SK-N-SH (cell line): ENCODE results near the gene WWC1. TPM values are rescaled to one million over a fixed set of nuclear protein-coding genes. Genes with fewer than 3 reads are reported as not detected.

Experiments
- CTCF ChIA-PET: fragments of 300-600, 350-600 bp; formaldehyde crosslinking; extraction: SDS; loops from one replicate; lab custom pipeline; 2021; lab: Yijun Ruan, JAX
- POLR2A ChIA-PET: fragments of 350-600 bp; sonication (Branson Sonifier 250); formaldehyde crosslinking; extraction: SDS; loops from one replicate; lab custom pipeline; 2020; ENCODE audit warnings: antibody characterized with exemption, inconsistent platforms; lab: Yijun Ruan, JAX
- DNase-seq: peaks from one replicate; pipeline ENCODE4 v3.0.0; 2012
- H2AFZ ChIP-seq: fragments of 200-600 bp; sonication (generic); 2 replicates; pipeline ENCODE4 v1.8.1; 2016; ENCODE audit warnings: antibody characterized with exemption, mild to moderate bottlenecking, low read depth
- H3F3A ChIP-seq: fragments of 200-600 bp; sonication (generic); replicated peaks from 2 replicates; pipeline ENCODE3; 2016; ENCODE audit warnings: antibody characterized with exemption, mild to moderate bottlenecking; ENCODE audit not compliant: insufficient read depth
- H3K27ac ChIP-seq, 2 experiments: fragments of 200-500 bp in 1 of 2; fragments of 200-600 bp in 1 of 2; sonication (Bioruptor generic) in 1 of 2; sonication (generic), shearing (Covaris generic) in 1 of 2; 2 replicates each; pipeline versions ENCODE4 v1.5.1 to v1.6.1; 2014 to 2016; ENCODE audit warnings: low read depth in 2 of 2, inconsistent platforms in 1 of 2, low read length in 1 of 2, mild to moderate bottlenecking in 1 of 2, mixed read lengths in 1 of 2
- H3K27me3 ChIP-seq: fragments of 200-600 bp; sonication (generic), shearing (Covaris generic); 2 replicates; pipeline ENCODE4 v1.6.1; 2016; ENCODE audit warnings: mixed run types; ENCODE audit not compliant: insufficient read depth
- H3K36me3 ChIP-seq, 2 experiments: fragments of 200-500 bp in 1 of 2; fragments of 200-600 bp in 1 of 2; sonication (Bioruptor generic) in 1 of 2; sonication (generic) in 1 of 2; replicated peaks in 1 of 2; 2 replicates each; pipeline versions ENCODE3 to v1.5.1; 2014 to 2016; ENCODE audit warnings: low read length in 1 of 2, mild to moderate bottlenecking in 1 of 2; ENCODE audit not compliant: insufficient read depth in 2 of 2, control insufficient read depth in 1 of 2
- H3K4me1 ChIP-seq, 2 experiments: fragments of 200-500 bp in 1 of 2; fragments of 200-600 bp in 1 of 2; sonication (Bioruptor generic) in 1 of 2; sonication (generic), shearing (Covaris generic) in 1 of 2; 2 replicates each; pipeline versions ENCODE4 v1.5.1 to v1.6.1; 2014 to 2016; ENCODE audit warnings: low read depth in 1 of 2, low read length in 1 of 2, mixed run types in 1 of 2; ENCODE audit not compliant: insufficient read depth in 2 of 2, control insufficient read depth in 1 of 2
- H3K4me2 ChIP-seq: fragments of 200-600 bp; sonication (generic), shearing (Covaris generic); 2 replicates; pipeline ENCODE4 v1.6.1; 2017; ENCODE audit warnings: mixed run types
- H3K4me3 ChIP-seq, 2 experiments: fragments of 200-500 bp in 1 of 2; fragments of 200-600 bp in 1 of 2; sonication (Bioruptor generic) in 1 of 2; sonication (generic), shearing (Covaris generic) in 1 of 2; 2 replicates each; pipeline versions ENCODE4 v1.5.1 to v1.8.1; 2014 to 2016; ENCODE audit warnings: low read depth in 2 of 2, inconsistent platforms in 1 of 2, low read length in 1 of 2, mild to moderate bottlenecking in 1 of 2, mixed read lengths in 1 of 2, moderate library complexity in 1 of 2
- H3K79me2 ChIP-seq: fragments of 200-600 bp; sonication (generic); 2 replicates; pipeline ENCODE4 v1.8.1; 2017; ENCODE audit warnings: mild to moderate bottlenecking; ENCODE audit not compliant: insufficient read depth
- H3K9ac ChIP-seq: fragments of 200-600 bp; sonication (generic); 2 replicates; pipeline ENCODE4 v1.6.1; 2017; ENCODE audit warnings: mixed run types
- H3K9me2 ChIP-seq: fragments of 200-600 bp; sonication (generic); 2 replicates; pipeline ENCODE4 v1.6.1; 2017; ENCODE audit warnings: mixed run types
- H3K9me3 ChIP-seq: fragments of 200-600 bp; sonication (generic); 2 replicates; pipeline ENCODE4 v1.6.1; 2017; ENCODE audit warnings: mixed run types, mild to moderate bottlenecking, moderate library complexity
- H4K20me1 ChIP-seq: fragments of 200-600 bp; sonication (generic); 2 replicates; pipeline ENCODE4 v1.6.1; 2017; ENCODE audit warnings: mild to moderate bottlenecking, mixed run types; ENCODE audit not compliant: insufficient read depth
- ELF1 ChIP-seq: IDR thresholded peaks from 2 replicates; pipeline ENCODE4 v1.4.0; 2012
- EP300 ChIP-seq, 2 experiments: IDR thresholded peaks; 2 replicates each; pipeline versions ENCODE4 v1.4.0 to v1.6.1; 2012; ENCODE audit warnings: borderline replicate concordance in 1 of 2, low read depth in 1 of 2, low read length in 1 of 2
- EZH2phosphoT487 ChIP-seq: fragments of 200-600 bp; sonication (generic); IDR thresholded peaks from 2 replicates; pipeline ENCODE4 v1.6.1; 2017; ENCODE audit warnings: low read depth, mixed run types, mild to moderate bottlenecking, antibody characterized with exemption, moderate library complexity, borderline replicate concordance
- FOXM1 ChIP-seq: IDR thresholded peaks from 2 replicates; pipeline ENCODE4 v1.4.0; 2012; ENCODE audit warnings: low read depth, mild to moderate bottlenecking
- GABPA ChIP-seq: IDR thresholded peaks from 2 replicates; pipeline ENCODE4 v1.4.0; 2012; ENCODE audit warnings: low read depth, mild to moderate bottlenecking
- GATA2 ChIP-seq: sonication (generic); formaldehyde crosslinking; IDR thresholded peaks from 2 replicates; pipeline ENCODE4 v1.5.0; 2020; ENCODE audit warnings: mild to moderate bottlenecking, missing genetic modification reagents
- JUND ChIP-seq: IDR thresholded peaks from 2 replicates; pipeline ENCODE4 v1.4.0; 2012
- POLR2AphosphoS5 ChIP-seq: IDR thresholded peaks from 2 replicates; pipeline ENCODE4 v1.6.1; 2012; ENCODE audit warnings: low read depth, low read length
- RAD21 ChIP-seq: IDR thresholded peaks from 2 replicates; pipeline ENCODE4 v1.6.1; 2012; ENCODE audit warnings: mild to moderate bottlenecking, low read length
- REST ChIP-seq: IDR thresholded peaks from 2 replicates; pipeline ENCODE4 v1.6.1; 2012; ENCODE audit warnings: mild to moderate bottlenecking, low read depth, low read length, moderate library complexity
- RFX5 ChIP-seq: IDR thresholded peaks from 2 replicates; pipeline ENCODE4 v1.6.1; 2012; ENCODE audit warnings: mild to moderate bottlenecking, improper control_type of control experiment, low read length
- RXRA ChIP-seq: IDR thresholded peaks from 2 replicates; pipeline ENCODE4 v1.4.0; 2012; ENCODE audit warnings: low read depth, mild to moderate bottlenecking, borderline replicate concordance
- SIN3A ChIP-seq: IDR thresholded peaks from 2 replicates; pipeline ENCODE4 v1.6.1; 2012; ENCODE audit warnings: low read depth, mild to moderate bottlenecking, low read length, moderate library complexity, borderline replicate concordance
- SMC3 ChIP-seq: IDR thresholded peaks from 2 replicates; pipeline ENCODE4 v1.6.1; 2012; ENCODE audit warnings: low read depth, low read length, improper control_type of control experiment
- TAF1 ChIP-seq: IDR thresholded peaks from 2 replicates; pipeline ENCODE4 v1.6.1; 2012; ENCODE audit warnings: low read depth, mild to moderate bottlenecking, low read length, moderate library complexity, borderline replicate concordance
- TCF12 ChIP-seq: IDR thresholded peaks from 2 replicates; pipeline ENCODE4 v1.4.0; 2012
- TEAD4 ChIP-seq: IDR thresholded peaks from 2 replicates; pipeline ENCODE4 v1.4.0; 2012; ENCODE audit warnings: mild to moderate bottlenecking, borderline replicate concordance; ENCODE audit not compliant: insufficient read depth
- USF1 ChIP-seq: IDR thresholded peaks from 2 replicates; pipeline ENCODE4 v1.4.0; 2012; ENCODE audit warnings: low read depth, borderline replicate concordance
- YY1 ChIP-seq: IDR thresholded peaks from 2 replicates; pipeline ENCODE4 v1.4.0; 2012; ENCODE audit warnings: low read depth, mild to moderate bottlenecking
- WGBS: methylation state at CpG from one replicate; pipeline ENCODE4 v1.1.6; 2017; ENCODE audit warnings: low lambda C conversion rate; 5-methylcytosine and 5-hydroxymethylcytosine counted together
- polyA plus RNA-seq, 3 experiments: library from polyadenylated mRNA; depleted of rRNA; stranded (reverse); fragments of >200 nt; gene quantifications; 2 replicates each; pipeline ENCODE4 v1.2.3, GENCODE V29; 2012
- TF ChIP-seq, protein P1 (sequence below): fragments of 200-600 bp; sonication (generic); IDR thresholded peaks from 2 replicates; pipeline ENCODE4 v1.6.1; 2017; ENCODE audit warnings: antibody characterized with exemption, mild to moderate bottlenecking, moderate library complexity
- TF ChIP-seq, protein P2 (sequence below): IDR thresholded peaks from 2 replicates; pipeline ENCODE4; 2012

WWC1 gene
- polyA plus RNA-seq, 1 of the 3 experiments (the other 2 are of a cell fraction): 16.9 TPM

DNA sequence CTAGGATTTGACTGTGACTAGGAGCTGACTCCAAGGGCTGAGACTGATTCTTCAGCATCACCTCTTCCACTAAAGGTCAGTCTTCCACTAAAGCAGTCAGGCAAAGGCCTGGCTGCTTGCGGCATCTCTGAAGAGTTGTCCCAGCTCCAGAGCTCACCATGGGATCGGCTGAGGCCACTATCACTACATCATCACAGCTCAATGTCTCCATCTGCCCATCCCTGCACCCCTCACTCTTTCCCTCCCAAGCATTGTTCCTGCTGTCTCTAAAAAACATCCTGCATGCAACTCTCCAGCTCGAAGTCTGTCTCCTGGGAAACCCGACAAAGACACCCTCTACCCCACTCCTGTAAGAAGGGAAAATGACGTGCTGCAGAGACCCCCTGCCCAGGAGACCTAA is 15.5 kb upstream of the WWC1 start:
- Histone ChIP-seq H3K4me1 (peaks cover 0 to 5% of the 10 kb centered on the region in 2 experiments; a peak in 1 of 4 replicates), H3K27me3 (no peaks in the 10 kb centered on the region), H3K9me2 (no peaks in the 10 kb centered on the region), H4K20me1 (no peaks in the 10 kb centered on the region), H3K27ac (no peak overlapping the region), H3K9ac (no peak overlapping the region), H3K9me3 (no peaks in the 10 kb centered on the region), H3F3A (no peaks in the 10 kb centered on the region), H3K79me2 (no peaks in the 10 kb centered on the region), H3K36me3 (no peaks in the 10 kb centered on the region), H3K4me2 (no peak overlapping the region), H2AFZ (no peak overlapping the region), H3K4me3 (no peak overlapping the region)
- TF ChIP-seq SIN3A: no peak
- no peak for DNase-seq
- WGBS: 82% methylated on average over 5 of the region's 5 CpGs
- ChIA-PET POLR2A (no interaction called here), CTCF (interaction anchor here (1.7 to 1.9 kb wide), 2 partner anchors 19 to 210 kb away, joined by 3 to 7 read pairs; partner anchors contain the start of gene RARS1)

DNA sequence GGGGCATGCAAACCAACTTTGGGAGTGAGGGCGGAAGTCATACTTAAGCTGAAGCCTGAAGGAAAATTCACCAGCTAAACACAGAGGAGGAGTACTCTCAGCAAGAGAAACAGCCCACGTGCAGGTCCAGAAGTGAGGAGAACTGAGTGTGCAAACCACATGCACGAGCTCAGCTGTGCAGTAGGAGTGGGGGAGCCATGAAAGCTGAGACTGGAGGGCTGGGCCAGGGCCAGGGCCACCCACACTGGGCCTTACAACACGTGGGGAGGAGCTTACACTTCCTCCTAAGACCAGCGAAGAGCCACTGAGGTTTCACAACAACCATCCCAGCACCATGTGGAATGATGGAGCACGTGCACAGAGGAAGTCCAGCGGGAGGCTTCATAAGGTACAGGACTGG is 9.3 kb upstream of the WWC1 start:
- H2AFZ ChIP-seq: no peak overlapping the region
- no peaks in the 10 kb centered on the region for H3K4me1 ChIP-seq
- no peaks in the 10 kb centered on the region for H3K9me3 ChIP-seq
- no peaks in the 10 kb centered on the region for H3K27me3 ChIP-seq
- 64% methylated on average over 7 of the region's 7 CpGs for WGBS
- no peak overlapping the region for H3K9ac ChIP-seq
- no peak overlapping the region for H3K27ac ChIP-seq
- TF ChIP-seq REST (no peak), GATA2 (CRISPR knock-in tag) (no peak), GABPA (no peak), EZH2phosphoT487 (no peak), JUND (no peak), RFX5 (no peak), RAD21 (no peak), EP300 (IDR thresholded peaks at IDR 0.05; ENCODE audit: borderline replicate concordance in 1 of 2, low read depth in 1 of 2, low read length in 1 of 2) (no peak), USF1 (no peak), RXRA (no peak), YY1 (no peak), SMC3 (no peak), TCF12 (no peak), FOXM1 (no peak), POLR2AphosphoS5 (no peak), TEAD4 (no peak), ELF1 (no peak), TAF1 (no peak)
- TF ChIP-seq, protein P1, sequence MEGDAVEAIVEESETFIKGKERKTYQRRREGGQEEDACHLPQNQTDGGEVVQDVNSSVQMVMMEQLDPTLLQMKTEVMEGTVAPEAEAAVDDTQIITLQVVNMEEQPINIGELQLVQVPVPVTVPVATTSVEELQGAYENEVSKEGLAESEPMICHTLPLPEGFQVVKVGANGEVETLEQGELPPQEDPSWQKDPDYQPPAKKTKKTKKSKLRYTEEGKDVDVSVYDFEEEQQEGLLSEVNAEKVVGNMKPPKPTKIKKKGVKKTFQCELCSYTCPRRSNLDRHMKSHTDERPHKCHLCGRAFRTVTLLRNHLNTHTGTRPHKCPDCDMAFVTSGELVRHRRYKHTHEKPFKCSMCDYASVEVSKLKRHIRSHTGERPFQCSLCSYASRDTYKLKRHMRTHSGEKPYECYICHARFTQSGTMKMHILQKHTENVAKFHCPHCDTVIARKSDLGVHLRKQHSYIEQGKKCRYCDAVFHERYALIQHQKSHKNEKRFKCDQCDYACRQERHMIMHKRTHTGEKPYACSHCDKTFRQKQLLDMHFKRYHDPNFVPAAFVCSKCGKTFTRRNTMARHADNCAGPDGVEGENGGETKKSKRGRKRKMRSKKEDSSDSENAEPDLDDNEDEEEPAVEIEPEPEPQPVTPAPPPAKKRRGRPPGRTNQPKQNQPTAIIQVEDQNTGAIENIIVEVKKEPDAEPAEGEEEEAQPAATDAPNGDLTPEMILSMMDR: no peak
- TF ChIP-seq, protein P2, sequence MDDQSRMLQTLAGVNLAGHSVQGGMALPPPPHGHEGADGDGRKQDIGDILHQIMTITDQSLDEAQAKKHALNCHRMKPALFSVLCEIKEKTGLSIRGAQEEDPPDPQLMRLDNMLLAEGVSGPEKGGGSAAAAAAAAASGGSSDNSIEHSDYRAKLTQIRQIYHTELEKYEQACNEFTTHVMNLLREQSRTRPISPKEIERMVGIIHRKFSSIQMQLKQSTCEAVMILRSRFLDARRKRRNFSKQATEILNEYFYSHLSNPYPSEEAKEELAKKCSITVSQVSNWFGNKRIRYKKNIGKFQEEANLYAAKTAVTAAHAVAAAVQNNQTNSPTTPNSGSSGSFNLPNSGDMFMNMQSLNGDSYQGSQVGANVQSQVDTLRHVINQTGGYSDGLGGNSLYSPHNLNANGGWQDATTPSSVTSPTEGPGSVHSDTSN: no peak
- TF ChIP-seq, all 33 proteins: peak for 0
- Histone ChIP-seq H3K4me3 (no peak overlapping the region), H3K36me3 (no peaks in the 10 kb centered on the region), H3F3A (no peaks in the 10 kb centered on the region), H4K20me1 (no peaks in the 10 kb centered on the region), H3K79me2 (no peaks in the 10 kb centered on the region), H3K4me2 (no peak overlapping the region), H3K9me2 (no peaks in the 10 kb centered on the region)
- DNase-seq: no peak
- ChIA-PET POLR2A (no interaction called here), CTCF (interaction anchor here (4.1 kb wide), 1 partner anchor 12 kb away, joined by 18 read pairs; no protein-coding TSS in a partner anchor)
